NK-92 treated with Interleukin-12 subunit alpha and Interleukin-12 subunit beta, amount 100 ng/mL, for 24 hours (cell line): ENCODE measurements around the gene PDLIM3.
"Not testable (repeated sequence)": the region's sequence is repeated elsewhere in the genome, so short reads cannot be mapped to it uniquely, and the experiment has no call there.

Experiments used
- DNase-seq: peaks from one replicate; lab custom pipeline; 2025; lab: John Stamatoyannopoulos, UW

The PDLIM3 gene

GRCh38 chr4:185552254-185552653 lies 16.9 kb upstream of the PDLIM3 start:
- no peak for DNase-seq

GRCh38 chr4:185550933-185551332 lies 15.6 kb upstream of the PDLIM3 start:
- no peak for DNase-seq

- DNase-seq, result no peak
Measured at GRCh38 chr4:185549095-185549639, 13.9 kb upstream of the PDLIM3 start.

- no peak for DNase-seq
Measured at GRCh38 chr4:185548587-185548986, 13.3 kb upstream of the PDLIM3 start.

GRCh38 chr4:185546335-185546734 lies 11.0 kb upstream of the PDLIM3 start:
- DNase-seq, result no peak

GRCh38 chr4:185542626-185543315 lies 7.5 kb upstream of the PDLIM3 start:
- DNase-seq, result no peak

- DNase-seq, result no peak
Measured at GRCh38 chr4:185541251-185541727, 6.0 kb upstream of the PDLIM3 start.

- DNase-seq, result no peak
Measured at GRCh38 chr4:185540487-185541120, 5.3 kb upstream of the PDLIM3 start.

GRCh38 chr4:185540040-185540439 lies 4.7 kb upstream of the PDLIM3 start:
- DNase-seq, result no peak

- no peak for DNase-seq
Measured at GRCh38 chr4:185538806-185539205, 3.5 kb upstream of the PDLIM3 start.

- no peak for DNase-seq
Measured at GRCh38 chr4:185536411-185536709, 1.1 kb upstream of the PDLIM3 start.

GRCh38 chr4:185535612-185536410 lies 504 bp upstream of the PDLIM3 start:
- no peak for DNase-seq

- DNase-seq, result no peak
Measured at GRCh38 chr4:185534511-185534865, 819 bp downstream of the PDLIM3 start.

- DNase-seq, result no peak
Measured at GRCh38 chr4:185532795-185533324, 2.4 kb downstream of the PDLIM3 start.

- DNase-seq, result no peak
Measured at GRCh38 chr4:185532293-185532692, 3.0 kb downstream of the PDLIM3 start.

- not testable (repeated sequence) for DNase-seq
Measured at GRCh38 chr4:185531654-185532053, 3.7 kb downstream of the PDLIM3 start.

GRCh38 chr4:185529413-185529812 lies 5.9 kb downstream of the PDLIM3 start:
- DNase-seq, result no peak

- DNase-seq, result no peak
Measured at GRCh38 chr4:185524888-185525863, 10.1 kb downstream of the PDLIM3 start.

GRCh38 chr4:185523862-185524261 lies 11.4 kb downstream of the PDLIM3 start:
- no peak for DNase-seq

GRCh38 chr4:185522451-185522850 lies 12.9 kb downstream of the PDLIM3 start:
- no peak for DNase-seq

GRCh38 chr4:185520119-185520518 lies 15.2 kb downstream of the PDLIM3 start:
- no peak for DNase-seq
